IPS-15b (cell line): ENCODE data around the gene PPEF1.

Experiments used
- H3K27me3 ChIP-seq: one replicate; pipeline ENCODE4 v1.6.1; 2013; ENCODE audit warnings: low read length; ENCODE audit not compliant: control insufficient read depth, insufficient read depth
- H3K36me3 ChIP-seq: one replicate; pipeline ENCODE4 v1.6.1; 2013; ENCODE audit warnings: low read length; ENCODE audit not compliant: control insufficient read depth, insufficient read depth
- H3K4me1 ChIP-seq: one replicate; pipeline ENCODE4 v1.6.1; 2013; ENCODE audit warnings: mild to moderate bottlenecking, low read length; ENCODE audit not compliant: control insufficient read depth, insufficient read depth
- H3K4me3 ChIP-seq: one replicate; pipeline ENCODE4 v1.5.1; 2013; ENCODE audit warnings: low read depth, low read length
- H3K9ac ChIP-seq: one replicate; pipeline ENCODE4 v1.6.1; 2013; ENCODE audit warnings: low read depth, mild to moderate bottlenecking, low read length
- H3K9me3 ChIP-seq: one replicate; pipeline ENCODE4 v1.6.1; 2013; ENCODE audit warnings: mild to moderate bottlenecking, low read length; ENCODE audit not compliant: control insufficient read depth, insufficient read depth

The PPEF1 gene

DNA sequence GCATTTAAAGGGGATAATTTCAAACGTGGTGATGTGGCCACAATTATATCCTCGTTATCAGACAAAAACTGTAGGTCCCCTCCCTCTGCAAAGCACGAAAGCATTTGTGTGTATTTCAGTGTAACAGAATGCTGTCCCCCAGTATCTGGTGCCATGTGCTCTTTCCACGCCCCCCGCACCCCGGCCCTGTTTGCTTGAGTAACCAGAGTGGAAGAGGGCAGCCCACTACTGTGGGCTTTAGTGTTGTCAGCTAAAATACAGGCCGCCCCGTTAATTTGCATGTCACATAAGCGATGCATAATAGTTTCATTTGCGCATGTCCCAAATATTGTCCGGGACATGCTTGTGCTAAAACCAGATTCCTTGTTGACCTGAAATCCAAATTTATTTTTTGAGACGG lies 166.4 kb downstream of the PPEF1 start:
- Histone ChIP-seq H3K4me3 (no peak overlapping the region), H3K9ac (no peak overlapping the region), H3K4me1 (no peaks in the 10 kb centered on the region), H3K9me3 (no peaks in the 10 kb centered on the region), H3K27me3 (no peaks in the 10 kb centered on the region), H3K36me3 (no peaks in the 10 kb centered on the region)

DNA sequence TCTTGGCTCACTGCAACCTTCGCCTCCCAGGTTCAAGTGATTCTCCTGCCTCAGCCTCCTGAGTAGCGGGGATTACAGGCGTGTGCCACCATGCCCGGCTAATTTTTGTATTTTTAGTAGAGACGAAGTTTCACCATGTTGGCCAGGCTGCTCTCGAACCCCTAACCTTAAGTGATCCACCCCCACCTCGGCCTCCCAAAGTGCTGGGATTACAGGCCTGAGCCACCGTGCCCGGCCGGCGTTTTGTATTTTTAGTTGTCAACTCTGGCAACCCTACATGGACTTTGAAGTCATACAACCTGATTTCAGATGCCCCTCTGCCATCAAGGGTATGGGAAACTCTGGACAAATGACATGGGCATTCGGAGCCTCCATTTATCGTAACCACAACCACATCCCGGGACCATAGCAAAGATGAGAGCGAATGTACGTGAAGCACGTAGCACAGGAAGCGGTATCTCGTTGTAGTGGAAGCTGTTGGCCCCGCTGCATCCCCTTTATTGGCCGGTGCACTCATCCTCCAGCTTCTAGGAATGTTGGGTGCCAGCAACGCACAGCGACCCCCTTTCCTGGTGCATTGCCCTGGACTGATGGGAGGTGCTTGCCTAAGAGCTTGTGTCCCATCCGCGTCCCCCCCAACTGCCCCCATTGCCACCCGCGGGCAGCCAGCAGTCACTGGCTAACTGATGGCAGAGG lies 167.3 kb downstream of the PPEF1 start:
- Histone ChIP-seq H3K9ac (no peak overlapping the region), H3K4me3 (no peak overlapping the region), H3K36me3 (no peaks in the 10 kb centered on the region)

DNA sequence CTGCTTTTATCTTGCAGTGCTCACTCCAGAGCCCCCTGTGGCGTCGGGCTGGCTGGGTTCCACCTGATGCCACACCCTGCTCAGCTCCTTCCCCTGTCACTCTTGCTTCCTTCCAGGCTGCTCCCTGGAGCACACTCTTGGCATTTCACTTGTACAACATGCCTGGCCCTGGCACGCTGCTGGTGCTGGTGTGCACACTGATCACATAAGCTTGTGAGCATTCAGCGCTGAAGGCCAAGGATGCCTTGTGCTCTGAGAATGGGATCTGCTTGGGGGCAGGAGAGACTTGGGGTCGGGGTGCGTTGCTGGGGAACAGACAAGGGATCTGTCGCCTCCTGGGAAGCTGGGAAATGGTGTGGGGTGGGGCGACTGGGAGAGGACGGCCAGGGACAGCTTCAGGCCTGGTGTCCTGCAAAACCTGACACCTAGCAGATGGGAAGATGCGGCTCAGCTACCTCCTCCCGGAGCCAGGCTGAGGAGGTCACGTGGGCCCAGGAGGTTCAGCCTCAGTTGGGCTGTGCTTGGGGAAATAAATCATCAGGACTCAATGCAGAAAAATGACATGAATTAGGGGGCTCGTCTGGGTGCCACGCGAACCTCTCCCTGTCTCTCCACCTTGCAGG lies 167.9 kb downstream of the PPEF1 start:
- H3K4me3 ChIP-seq: no peak overlapping the region
- H3K4me1 ChIP-seq: no peaks in the 10 kb centered on the region
- H3K36me3 ChIP-seq: no peaks in the 10 kb centered on the region
- H3K27me3 ChIP-seq: no peaks in the 10 kb centered on the region
- no peaks in the 10 kb centered on the region for H3K9me3 ChIP-seq
- H3K9ac ChIP-seq: no peak overlapping the region

More for the DNA sequence above, 167.3 kb downstream of the PPEF1 start:
- no peaks in the 10 kb centered on the region for H3K27me3 ChIP-seq
- H3K4me1 ChIP-seq: no peaks in the 10 kb centered on the region
- H3K9me3 ChIP-seq: no peaks in the 10 kb centered on the region

DNA sequence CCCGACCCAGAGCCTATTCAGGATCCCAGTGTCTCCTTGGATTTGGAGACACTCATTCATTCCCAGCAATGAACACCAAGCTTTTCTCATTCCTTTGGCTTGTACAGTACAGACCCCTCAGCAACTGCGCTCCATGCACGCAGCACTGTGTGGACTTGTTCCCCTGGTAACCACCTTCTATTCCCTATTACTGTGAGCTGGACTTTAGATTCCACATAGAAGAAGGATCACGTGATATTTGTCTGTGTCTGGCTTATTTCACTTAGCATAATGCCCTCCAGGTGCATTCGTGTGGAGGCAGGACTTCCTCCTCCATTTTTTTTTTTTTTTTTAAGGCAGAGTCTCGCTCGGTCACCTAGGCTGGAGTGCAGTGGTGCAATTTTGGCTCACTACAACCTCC lies 170.0 kb downstream of the PPEF1 start:
- Histone ChIP-seq H3K9ac (no peak overlapping the region), H3K4me1 (no peaks in the 10 kb centered on the region), H3K9me3 (no peaks in the 10 kb centered on the region), H3K4me3 (no peak overlapping the region), H3K27me3 (no peaks in the 10 kb centered on the region), H3K36me3 (no peaks in the 10 kb centered on the region)
